HEK293 (cell line): ENCODE measurements around the gene AHCYL2.

Source experiments
- CTCF ChIA-PET: fragments of 350-600 bp; formaldehyde crosslinking; extraction: SDS; loops from one replicate; lab custom pipeline; 2021; ENCODE audit warnings: antibody characterized with exemption; lab: Yijun Ruan, JAX
- POLR2A ChIA-PET: fragments of 300-600 bp; formaldehyde crosslinking; extraction: SDS; loops from one replicate; lab custom pipeline; 2020; ENCODE audit warnings: antibody characterized with exemption, inconsistent platforms; lab: Yijun Ruan, JAX
- H3K27ac ChIP-seq: fragments of 200-500 bp; sonication (Bioruptor generic); 2 replicates; pipeline ENCODE4 v1.5.1; 2014; ENCODE audit warnings: low read depth, low read length, control low read depth, inconsistent platforms; ENCODE audit errors: extremely low read depth
- H3K36me3 ChIP-seq, 2 experiments: fragments of 200-500 bp in 1 of 2; sonication (Bioruptor generic) in 1 of 2; 1 replicate in 1 of 2; 2 replicates in 1 of 2; pipeline ENCODE4 v1.5.1; 2014 to 2017; ENCODE audit warnings: inconsistent platforms in 2 of 2, low read length in 2 of 2; ENCODE audit not compliant: control insufficient read depth in 2 of 2, insufficient read depth in 1 of 2
- H3K4me1 ChIP-seq: fragments of 200-500 bp; sonication (Bioruptor generic); 2 replicates; pipeline ENCODE4 v1.5.1; 2014; ENCODE audit warnings: mild to moderate bottlenecking, low read length, inconsistent platforms; ENCODE audit not compliant: control insufficient read depth, insufficient read depth
- H3K4me3 ChIP-seq: 2 replicates; pipeline ENCODE4 v1.5.1; 2011; ENCODE audit warnings: low read depth, mild to moderate bottlenecking, control low read depth, low read length, moderate library complexity
- H3K9me3 ChIP-seq: fragments of 200-500 bp; sonication (Bioruptor generic); 2 replicates; pipeline ENCODE4 v1.5.1; 2014; ENCODE audit warnings: low read depth, low read length, inconsistent platforms; ENCODE audit not compliant: control insufficient read depth, insufficient read depth
- EGR2 ChIP-seq: fragments of 450-650 bp; formaldehyde crosslinking; IDR thresholded peaks from 2 replicates; pipeline ENCODE4 v1.5.1; 2016; ENCODE audit warnings: low read depth, missing biosample characterization, missing genetic modification characterization
- IKZF3 ChIP-seq: fragments of 450-650 bp; IDR thresholded peaks from 2 replicates; pipeline ENCODE4 v1.5.0; 2018; ENCODE audit warnings: missing biosample characterization, mild to moderate bottlenecking, missing genetic modification characterization, moderate library complexity
- REPIN1 ChIP-seq: fragments of 450-650 bp; formaldehyde crosslinking; IDR thresholded peaks from 2 replicates; pipeline ENCODE4 v1.5.1; 2017; ENCODE audit warnings: missing biosample characterization, missing genetic modification characterization, low read depth
- SALL2 ChIP-seq: fragments of 450-650 bp; formaldehyde crosslinking; IDR thresholded peaks from 2 replicates; pipeline ENCODE4 v1.5.0; 2017; ENCODE audit warnings: missing biosample characterization, mild to moderate bottlenecking, missing genetic modification characterization, borderline replicate concordance
- TRIM28 ChIP-seq: IDR thresholded peaks from 2 replicates; pipeline ENCODE4 v1.6.1; 2011; ENCODE audit warnings: low read length, control low read depth, borderline replicate concordance
- ZBTB7A ChIP-seq: fragments of 450-650 bp; formaldehyde crosslinking; IDR thresholded peaks from 2 replicates; pipeline ENCODE4 v1.5.1; 2016; ENCODE audit warnings: low read depth, missing biosample characterization, missing genetic modification characterization
- ZFHX2 ChIP-seq: fragments of 450-650 bp; formaldehyde crosslinking; conservative IDR thresholded peaks from 2 replicates; pipeline ENCODE4 v1.5.1; 2016; ENCODE audit warnings: missing biosample characterization, missing genetic modification characterization
- ZFP37 ChIP-seq: fragments of 450-650 bp; formaldehyde crosslinking; IDR thresholded peaks from 2 replicates; pipeline ENCODE4 v1.5.1; 2016; ENCODE audit warnings: missing biosample characterization, missing genetic modification characterization
- ZNF121 ChIP-seq: fragments of 450-650 bp; formaldehyde crosslinking; IDR thresholded peaks from 2 replicates; pipeline ENCODE4 v1.5.1; 2016; ENCODE audit warnings: missing biosample characterization, missing genetic modification characterization
- ZNF16 ChIP-seq: fragments of 450-650 bp; formaldehyde crosslinking; IDR thresholded peaks from 2 replicates; pipeline ENCODE4 v1.5.1; 2016; ENCODE audit warnings: low read depth, missing biosample characterization, missing genetic modification characterization
- ZNF169 ChIP-seq: fragments of 450-650 bp; formaldehyde crosslinking; IDR thresholded peaks from 2 replicates; pipeline ENCODE4 v1.5.1; 2016; ENCODE audit warnings: missing biosample characterization, missing genetic modification characterization
- ZNF211 ChIP-seq: fragments of 450-650 bp; formaldehyde crosslinking; IDR thresholded peaks from 2 replicates; pipeline ENCODE4 v1.5.1; 2016; ENCODE audit warnings: low read depth, missing biosample characterization, missing genetic modification characterization
- ZNF24 ChIP-seq: fragments of 450-650 bp; formaldehyde crosslinking; IDR thresholded peaks from 2 replicates; pipeline ENCODE4 v1.5.1; 2016; ENCODE audit warnings: missing biosample characterization, missing genetic modification characterization
- ZNF266 ChIP-seq: fragments of 450-650 bp; formaldehyde crosslinking; IDR thresholded peaks from 2 replicates; pipeline ENCODE4 v1.5.1; 2016; ENCODE audit warnings: missing biosample characterization, missing genetic modification characterization, low read depth
- ZNF302 ChIP-seq: fragments of 450-650 bp; formaldehyde crosslinking; IDR thresholded peaks from 2 replicates; pipeline ENCODE4 v1.5.1; 2016; ENCODE audit warnings: missing biosample characterization, missing genetic modification characterization, low read depth
- ZNF324 ChIP-seq: fragments of 450-650 bp; formaldehyde crosslinking; IDR thresholded peaks from 2 replicates; pipeline ENCODE4 v1.5.1; 2016; ENCODE audit warnings: missing biosample characterization, missing genetic modification characterization
- ZNF366 ChIP-seq: fragments of 450-650 bp; formaldehyde crosslinking; conservative IDR thresholded peaks from 2 replicates; pipeline ENCODE4 v1.5.1; 2016; ENCODE audit warnings: missing biosample characterization, missing genetic modification characterization
- ZNF404 ChIP-seq: fragments of 450-650 bp; formaldehyde crosslinking; IDR thresholded peaks from 2 replicates; pipeline ENCODE4 v1.5.1; 2017; ENCODE audit warnings: missing biosample characterization, missing genetic modification characterization
- ZNF521 ChIP-seq: fragments of 450-650 bp; formaldehyde crosslinking; IDR thresholded peaks from 2 replicates; pipeline ENCODE4 v1.5.1; 2017; ENCODE audit warnings: missing biosample characterization, mild to moderate bottlenecking, missing genetic modification characterization
- ZNF701 ChIP-seq: fragments of 450-650 bp; formaldehyde crosslinking; IDR thresholded peaks from 2 replicates; pipeline ENCODE4 v1.5.1; 2016; ENCODE audit warnings: missing biosample characterization, missing genetic modification characterization
- ZNF747 ChIP-seq: fragments of 450-650 bp; formaldehyde crosslinking; IDR thresholded peaks from 2 replicates; pipeline ENCODE4 v1.5.1; 2016; ENCODE audit warnings: missing biosample characterization, missing genetic modification characterization
- TF ChIP-seq, protein P1 (sequence below): fragments of 450-650 bp; IDR thresholded peaks from 2 replicates; pipeline ENCODE4 v1.5.1; 2018; ENCODE audit warnings: missing biosample characterization, mild to moderate bottlenecking, missing genetic modification characterization
- TF ChIP-seq, protein P2 (sequence below): fragments of 450-650 bp; formaldehyde crosslinking; IDR thresholded peaks from 2 replicates; pipeline ENCODE4 v1.5.1; 2016; ENCODE audit warnings: missing biosample characterization, missing genetic modification characterization
- TF ChIP-seq, protein P3 (sequence below): fragments of 450-650 bp; IDR thresholded peaks from 2 replicates; pipeline ENCODE4 v1.5.1; 2018; ENCODE audit warnings: missing biosample characterization, missing genetic modification characterization
- TF ChIP-seq, protein P4 (sequence below): fragments of 450-650 bp; formaldehyde crosslinking; conservative IDR thresholded peaks from 2 replicates; pipeline ENCODE4 v1.5.1; 2016; ENCODE audit warnings: low read depth, missing biosample characterization, missing genetic modification characterization
- TF ChIP-seq, protein P5 (sequence below): fragments of 450-650 bp; formaldehyde crosslinking; IDR thresholded peaks from 2 replicates; pipeline ENCODE4 v1.5.1; 2016; ENCODE audit warnings: missing biosample characterization, missing genetic modification characterization

AHCYL2 gene

DNA sequence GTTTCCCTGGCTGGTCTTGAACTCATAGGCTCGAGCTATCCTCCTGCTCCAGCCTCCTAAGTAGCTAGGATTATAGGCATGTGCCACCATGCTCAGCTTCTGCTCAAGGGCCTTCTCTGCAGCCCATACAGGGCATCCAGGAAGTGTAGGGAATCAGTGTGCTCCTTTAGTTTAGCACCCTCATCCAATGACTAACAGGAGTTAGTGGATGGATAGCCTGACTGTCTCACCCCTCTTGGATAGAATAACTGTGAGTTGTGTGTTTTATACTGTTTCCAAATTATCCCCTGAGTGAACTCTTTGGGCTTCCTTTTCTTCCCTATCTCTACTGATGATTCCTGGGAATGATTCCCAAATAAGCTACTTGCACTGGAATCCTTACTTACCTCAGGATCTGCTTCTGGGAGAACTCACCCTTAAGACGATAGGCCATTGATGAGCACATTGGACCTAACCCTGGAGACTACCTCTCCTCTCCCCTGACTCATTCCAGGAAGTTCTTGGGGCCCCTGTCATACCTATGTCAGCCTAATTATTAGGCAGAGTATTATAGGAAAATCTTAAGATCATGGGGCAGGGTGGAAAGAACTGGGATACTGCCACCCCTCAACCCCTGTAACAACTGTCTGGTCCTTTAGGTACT is 227.9 kb downstream of the AHCYL2 start (continued):
- no peak for TF ChIP-seq ZFHX2 (tag by site-specific recombination)
- TF ChIP-seq TRIM28: no peak
- TF ChIP-seq ZNF404 (tag by site-specific recombination): no peak
- no peak for TF ChIP-seq ZNF169
- TF ChIP-seq ZNF16 (tag by site-specific recombination): no peak
- TF ChIP-seq ZNF366 (tag by site-specific recombination): no peak
- TF ChIP-seq ZNF211: no peak
- no peak for TF ChIP-seq EGR2 (tag by site-specific recombination)
- TF ChIP-seq IKZF3 (tag by site-specific recombination): no peak
- TF ChIP-seq, protein P1, sequence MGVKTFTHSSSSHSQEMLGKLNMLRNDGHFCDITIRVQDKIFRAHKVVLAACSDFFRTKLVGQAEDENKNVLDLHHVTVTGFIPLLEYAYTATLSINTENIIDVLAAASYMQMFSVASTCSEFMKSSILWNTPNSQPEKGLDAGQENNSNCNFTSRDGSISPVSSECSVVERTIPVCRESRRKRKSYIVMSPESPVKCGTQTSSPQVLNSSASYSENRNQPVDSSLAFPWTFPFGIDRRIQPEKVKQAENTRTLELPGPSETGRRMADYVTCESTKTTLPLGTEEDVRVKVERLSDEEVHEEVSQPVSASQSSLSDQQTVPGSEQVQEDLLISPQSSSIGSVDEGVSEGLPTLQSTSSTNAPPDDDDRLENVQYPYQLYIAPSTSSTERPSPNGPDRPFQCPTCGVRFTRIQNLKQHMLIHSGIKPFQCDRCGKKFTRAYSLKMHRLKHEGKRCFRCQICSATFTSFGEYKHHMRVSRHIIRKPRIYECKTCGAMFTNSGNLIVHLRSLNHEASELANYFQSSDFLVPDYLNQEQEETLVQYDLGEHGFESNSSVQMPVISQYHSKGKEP: no peak
- no peak for TF ChIP-seq ZBTB7A (tag by site-specific recombination)
- no peak for TF ChIP-seq ZNF324 (tag by site-specific recombination)

DNA sequence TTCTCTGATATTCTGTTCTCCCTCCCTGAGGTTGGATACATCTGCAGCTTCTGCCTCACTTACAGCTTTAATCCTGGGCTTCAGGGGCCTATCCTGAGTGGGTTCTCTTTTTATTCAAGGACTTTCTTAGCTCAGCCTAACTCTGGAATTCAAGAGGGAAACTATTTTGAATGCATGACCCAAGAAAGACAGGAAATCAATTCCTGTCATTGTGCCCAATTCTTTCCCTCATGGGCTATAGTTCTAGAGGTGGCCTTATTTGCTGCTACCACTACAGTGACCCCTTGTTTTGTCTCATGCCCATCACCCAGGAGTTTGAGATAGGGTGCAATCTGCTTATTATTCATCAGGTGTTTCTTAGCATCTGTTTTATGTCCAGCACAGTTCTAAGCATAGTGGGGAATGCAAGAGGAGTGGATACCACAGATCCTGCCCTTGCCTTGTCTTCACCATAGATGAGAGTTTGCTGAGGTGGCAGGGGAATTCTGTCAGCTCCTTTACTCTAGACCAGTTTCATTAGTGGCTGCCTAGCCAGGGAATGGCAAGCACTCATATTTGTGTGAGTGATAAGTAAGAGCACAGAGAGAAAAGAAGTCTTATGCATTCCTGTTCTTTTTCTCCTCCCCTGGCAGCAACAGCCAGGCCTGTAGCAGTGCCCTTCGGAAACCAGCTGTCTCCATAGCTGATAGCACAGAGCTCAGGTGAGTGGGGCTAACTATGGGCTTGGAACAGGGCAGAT is 228.8 kb downstream of the AHCYL2 start:
- no peak overlapping the region for H3K27ac ChIP-seq
- POLR2A ChIA-PET: no interaction called here
- no peak for TF ChIP-seq ZNF521 (tag by site-specific recombination)
- no peak for TF ChIP-seq ZNF24 (tag by site-specific recombination)
- TF ChIP-seq ZNF701 (tag by site-specific recombination): no peak
- TF ChIP-seq, protein P2, sequence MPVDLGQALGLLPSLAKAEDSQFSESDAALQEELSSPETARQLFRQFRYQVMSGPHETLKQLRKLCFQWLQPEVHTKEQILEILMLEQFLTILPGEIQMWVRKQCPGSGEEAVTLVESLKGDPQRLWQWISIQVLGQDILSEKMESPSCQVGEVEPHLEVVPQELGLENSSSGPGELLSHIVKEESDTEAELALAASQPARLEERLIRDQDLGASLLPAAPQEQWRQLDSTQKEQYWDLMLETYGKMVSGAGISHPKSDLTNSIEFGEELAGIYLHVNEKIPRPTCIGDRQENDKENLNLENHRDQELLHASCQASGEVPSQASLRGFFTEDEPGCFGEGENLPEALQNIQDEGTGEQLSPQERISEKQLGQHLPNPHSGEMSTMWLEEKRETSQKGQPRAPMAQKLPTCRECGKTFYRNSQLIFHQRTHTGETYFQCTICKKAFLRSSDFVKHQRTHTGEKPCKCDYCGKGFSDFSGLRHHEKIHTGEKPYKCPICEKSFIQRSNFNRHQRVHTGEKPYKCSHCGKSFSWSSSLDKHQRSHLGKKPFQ (tag by site-specific recombination): no peak
- TF ChIP-seq, protein P3, sequence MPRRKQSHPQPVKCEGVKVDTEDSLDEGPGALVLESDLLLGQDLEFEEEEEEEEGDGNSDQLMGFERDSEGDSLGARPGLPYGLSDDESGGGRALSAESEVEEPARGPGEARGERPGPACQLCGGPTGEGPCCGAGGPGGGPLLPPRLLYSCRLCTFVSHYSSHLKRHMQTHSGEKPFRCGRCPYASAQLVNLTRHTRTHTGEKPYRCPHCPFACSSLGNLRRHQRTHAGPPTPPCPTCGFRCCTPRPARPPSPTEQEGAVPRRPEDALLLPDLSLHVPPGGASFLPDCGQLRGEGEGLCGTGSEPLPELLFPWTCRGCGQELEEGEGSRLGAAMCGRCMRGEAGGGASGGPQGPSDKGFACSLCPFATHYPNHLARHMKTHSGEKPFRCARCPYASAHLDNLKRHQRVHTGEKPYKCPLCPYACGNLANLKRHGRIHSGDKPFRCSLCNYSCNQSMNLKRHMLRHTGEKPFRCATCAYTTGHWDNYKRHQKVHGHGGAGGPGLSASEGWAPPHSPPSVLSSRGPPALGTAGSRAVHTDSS (tag by site-specific recombination): no peak
- TF ChIP-seq ZNF266 (tag by site-specific recombination): no peak
- no peak for TF ChIP-seq ZNF121 (tag by site-specific recombination)
- TF ChIP-seq ZNF747 (tag by site-specific recombination): no peak
- no peak for TF ChIP-seq REPIN1 (tag by site-specific recombination)
- TF ChIP-seq ZFP37 (tag by site-specific recombination): no peak
- TF ChIP-seq, protein P4, sequence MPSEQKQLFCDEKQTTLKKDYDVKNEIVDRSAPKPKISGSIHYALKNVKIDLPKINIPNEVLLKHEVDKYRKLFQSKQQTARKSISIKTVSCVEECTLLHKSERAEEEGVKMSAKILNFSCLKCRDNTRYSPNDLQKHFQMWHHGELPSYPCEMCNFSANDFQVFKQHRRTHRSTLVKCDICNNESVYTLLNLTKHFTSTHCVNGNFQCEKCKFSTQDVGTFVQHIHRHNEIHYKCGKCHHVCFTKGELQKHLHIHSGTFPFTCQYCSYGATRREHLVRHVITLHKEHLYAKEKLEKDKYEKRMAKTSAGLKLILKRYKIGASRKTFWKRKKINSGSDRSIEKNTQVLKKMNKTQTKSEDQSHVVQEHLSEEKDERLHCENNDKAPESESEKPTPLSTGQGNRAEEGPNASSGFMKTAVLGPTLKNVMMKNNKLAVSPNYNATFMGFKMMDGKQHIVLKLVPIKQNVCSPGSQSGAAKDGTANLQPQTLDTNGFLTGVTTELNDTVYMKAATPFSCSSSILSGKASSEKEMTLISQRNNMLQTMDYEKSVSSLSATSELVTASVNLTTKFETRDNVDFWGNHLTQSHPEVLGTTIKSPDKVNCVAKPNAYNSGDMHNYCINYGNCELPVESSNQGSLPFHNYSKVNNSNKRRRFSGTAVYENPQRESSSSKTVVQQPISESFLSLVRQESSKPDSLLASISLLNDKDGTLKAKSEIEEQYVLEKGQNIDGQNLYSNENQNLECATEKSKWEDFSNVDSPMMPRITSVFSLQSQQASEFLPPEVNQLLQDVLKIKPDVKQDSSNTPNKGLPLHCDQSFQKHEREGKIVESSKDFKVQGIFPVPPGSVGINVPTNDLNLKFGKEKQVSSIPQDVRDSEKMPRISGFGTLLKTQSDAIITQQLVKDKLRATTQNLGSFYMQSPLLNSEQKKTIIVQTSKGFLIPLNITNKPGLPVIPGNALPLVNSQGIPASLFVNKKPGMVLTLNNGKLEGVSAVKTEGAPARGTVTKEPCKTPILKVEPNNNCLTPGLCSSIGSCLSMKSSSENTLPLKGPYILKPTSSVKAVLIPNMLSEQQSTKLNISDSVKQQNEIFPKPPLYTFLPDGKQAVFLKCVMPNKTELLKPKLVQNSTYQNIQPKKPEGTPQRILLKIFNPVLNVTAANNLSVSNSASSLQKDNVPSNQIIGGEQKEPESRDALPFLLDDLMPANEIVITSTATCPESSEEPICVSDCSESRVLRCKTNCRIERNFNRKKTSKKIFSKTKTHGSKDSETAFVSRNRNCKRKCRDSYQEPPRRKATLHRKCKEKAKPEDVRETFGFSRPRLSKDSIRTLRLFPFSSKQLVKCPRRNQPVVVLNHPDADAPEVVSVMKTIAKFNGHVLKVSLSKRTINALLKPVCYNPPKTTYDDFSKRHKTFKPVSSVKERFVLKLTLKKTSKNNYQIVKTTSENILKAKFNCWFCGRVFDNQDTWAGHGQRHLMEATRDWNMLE: no peak
- no peak for TF ChIP-seq ZNF302 (tag by site-specific recombination)
- TF ChIP-seq, protein P5, sequence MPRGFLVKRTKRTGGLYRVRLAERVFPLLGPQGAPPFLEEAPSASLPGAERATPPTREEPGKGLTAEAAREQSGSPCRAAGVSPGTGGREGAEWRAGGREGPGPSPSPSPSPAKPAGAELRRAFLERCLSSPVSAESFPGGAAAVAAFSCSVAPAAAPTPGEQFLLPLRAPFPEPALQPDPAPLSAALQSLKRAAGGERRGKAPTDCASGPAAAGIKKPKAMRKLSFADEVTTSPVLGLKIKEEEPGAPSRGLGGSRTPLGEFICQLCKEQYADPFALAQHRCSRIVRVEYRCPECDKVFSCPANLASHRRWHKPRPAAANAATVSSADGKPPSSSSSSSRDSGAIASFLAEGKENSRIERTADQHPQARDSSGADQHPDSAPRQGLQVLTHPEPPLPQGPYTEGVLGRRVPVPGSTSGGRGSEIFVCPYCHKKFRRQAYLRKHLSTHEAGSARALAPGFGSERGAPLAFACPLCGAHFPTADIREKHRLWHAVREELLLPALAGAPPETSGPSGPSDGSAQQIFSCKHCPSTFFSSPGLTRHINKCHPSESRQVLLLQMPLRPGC (tag by site-specific recombination): no peak
- no peak for TF ChIP-seq SALL2 (tag by site-specific recombination)

More for the DNA sequence above, 228.8 kb downstream of the AHCYL2 start:
- no peak overlapping the region for H3K4me3 ChIP-seq
- CTCF ChIA-PET: interaction anchor here (0.5 to 1.3 kb wide), 5 partner anchors 17 to 235 kb away, joined by 3 to 7 read pairs (median 3); no protein-coding TSS in a partner anchor
- H3K4me1 ChIP-seq: no peaks in the 10 kb centered on the region
- peaks cover 8 to 61% of the 10 kb centered on the region in 2 experiments for H3K36me3 ChIP-seq
- H3K9me3 ChIP-seq: no peaks in the 10 kb centered on the region
